Liver (tissue), 9 donors: ENCODE measurements around the gene ATP2B1. TPM values are rescaled to one million over a fixed set of nuclear protein-coding genes. Genes with fewer than 3 reads are reported as not detected.

Experiments used
- DNase-seq: peaks from one replicate; pipeline ENCODE4 v3.0.0-alpha.2; 2017; ENCODE audit warnings: low spot score
- H3K27ac ChIP-seq, 2 donors: one replicate each; pipeline ENCODE4 v1.7.0; 2013; ENCODE audit warnings: inconsistent platforms in 2 of 2, low read length in 2 of 2, control low read depth in 1 of 2, low read depth in 1 of 2, mild to moderate bottlenecking in 1 of 2
- H3K27me3 ChIP-seq, 4 donors: one replicate each; pipeline versions ENCODE4 v1.6.1 to v1.7.0; 2013; ENCODE audit warnings: low read length in 3 of 4, inconsistent platforms in 1 of 4, mild to moderate bottlenecking in 1 of 4, moderate library complexity in 1 of 4; ENCODE audit not compliant: control insufficient read depth in 4 of 4, insufficient read depth in 4 of 4
- H3K36me3 ChIP-seq, 4 donors: one replicate each; pipeline versions ENCODE4 v1.6.1 to v1.7.0; 2013; ENCODE audit warnings: low read length in 3 of 4, mild to moderate bottlenecking in 3 of 4, low read depth in 1 of 4, moderate library complexity in 1 of 4; ENCODE audit not compliant: control insufficient read depth in 4 of 4, insufficient read depth in 3 of 4
- H3K4me1 ChIP-seq, 4 donors: one replicate each; pipeline versions ENCODE4 v1.6.1 to v1.7.0; 2013; ENCODE audit warnings: low read length in 3 of 4, mild to moderate bottlenecking in 3 of 4, moderate library complexity in 1 of 4; ENCODE audit not compliant: control insufficient read depth in 4 of 4, insufficient read depth in 4 of 4
- H3K4me3 ChIP-seq, 3 donors: one replicate each; pipeline versions ENCODE4 v1.6.1 to v1.7.0; 2013; ENCODE audit warnings: low read length in 3 of 3, control low read depth in 1 of 3, low read depth in 1 of 3, mild to moderate bottlenecking in 1 of 3
- H3K9ac ChIP-seq, 2 donors: one replicate each; pipeline ENCODE4 v1.7.0; 2013; ENCODE audit warnings: low read length in 2 of 2, mild to moderate bottlenecking in 2 of 2, moderate library complexity in 2 of 2, control low read depth in 1 of 2, low read depth in 1 of 2
- H3K9me3 ChIP-seq, 4 donors: one replicate each; pipeline versions ENCODE4 v1.6.1 to v1.7.0; 2013; ENCODE audit warnings: low read length in 3 of 4; ENCODE audit not compliant: control insufficient read depth in 4 of 4
- EGR1 ChIP-seq, 2 donors: IDR thresholded peaks; 2 replicates each; pipeline ENCODE4 v1.6.1; 2016 to 2018; ENCODE audit warnings: antibody characterized with exemption in 2 of 2, low read depth in 2 of 2
- GABPA ChIP-seq, 2 donors: IDR thresholded peaks in 1 of 2; conservative IDR thresholded peaks in 1 of 2; 2 replicates each; pipeline ENCODE4 v1.6.1; 2016; ENCODE audit warnings: antibody characterized with exemption in 2 of 2, mild to moderate bottlenecking in 1 of 2, moderate library complexity in 1 of 2
- HNF4A ChIP-seq, 2 donors: conservative IDR thresholded peaks; 2 replicates each; pipeline ENCODE4 v1.6.1; 2016; ENCODE audit warnings: antibody characterized with exemption in 2 of 2, mild to moderate bottlenecking in 2 of 2
- JUND ChIP-seq, 2 donors: IDR thresholded peaks; 2 replicates each; pipeline ENCODE4 v1.6.1; 2016; ENCODE audit warnings: antibody characterized with exemption in 2 of 2
- NR2F2 ChIP-seq: IDR thresholded peaks from 2 replicates; pipeline ENCODE4 v1.6.1; 2016; ENCODE audit warnings: antibody characterized with exemption
- RAD21 ChIP-seq, 2 donors: IDR thresholded peaks; 2 replicates each; pipeline ENCODE4 v1.6.1; 2016; ENCODE audit warnings: antibody characterized with exemption in 2 of 2, mild to moderate bottlenecking in 2 of 2
- SP1 ChIP-seq: IDR thresholded peaks from 2 replicates; pipeline ENCODE4 v1.6.1; 2018; ENCODE audit warnings: antibody characterized with exemption, mild to moderate bottlenecking
- YY1 ChIP-seq: IDR thresholded peaks from 2 replicates; pipeline ENCODE4 v1.6.1; 2016; ENCODE audit warnings: antibody characterized with exemption, mild to moderate bottlenecking
- WGBS: extraction: QIAGEN DNeasy Blood & Tissue Kit; methylation state at CpG from one replicate; pipeline ENCODE4 v1.1.7; 2013; 5-methylcytosine and 5-hydroxymethylcytosine counted together
- polyA plus RNA-seq, 2 donors: library from polyadenylated mRNA; stranded (reverse) in 1 of 2; unstranded in 1 of 2; fragments of 200-250 nt in 1 of 2; fragments of >200 nt in 1 of 2; fragmentation: Nextera tagmentation in 1 of 2; extraction: Ambion mirVana in 1 of 2; gene quantifications; one replicate each; pipeline versions ENCODE4 v1.2.1 to v1.2.3, GENCODE V29; 2013 to 2015
- total RNA-seq, 2 donors: library from RNA; depleted of rRNA; stranded (reverse); fragments of >200 nt; gene quantifications; one replicate each; pipeline ENCODE4 v1.2.3, GENCODE V29; 2014
- TF ChIP-seq, protein P1 (sequence below): fragments of 150-350 bp; IDR thresholded peaks from 2 replicates; pipeline ENCODE4 v1.5.1; 2017; ENCODE audit warnings: improper control_type of control experiment, low read depth, low read length; ENCODE audit not compliant: missing input control
- TF ChIP-seq, protein P2 (sequence below): IDR thresholded peaks from 2 replicates; pipeline ENCODE4 v1.6.1; 2016; ENCODE audit warnings: antibody characterized with exemption
- donor health status: healthy.
- donor health status: healthy.
- donor health status: healthy.
- donor health status: healthy.
- donor health status: healthy.

ATP2B1 gene
- total and polyA plus RNA-seq, 4 donors = 7.3 to 41.1 (median 22.8) TPM

DNA sequence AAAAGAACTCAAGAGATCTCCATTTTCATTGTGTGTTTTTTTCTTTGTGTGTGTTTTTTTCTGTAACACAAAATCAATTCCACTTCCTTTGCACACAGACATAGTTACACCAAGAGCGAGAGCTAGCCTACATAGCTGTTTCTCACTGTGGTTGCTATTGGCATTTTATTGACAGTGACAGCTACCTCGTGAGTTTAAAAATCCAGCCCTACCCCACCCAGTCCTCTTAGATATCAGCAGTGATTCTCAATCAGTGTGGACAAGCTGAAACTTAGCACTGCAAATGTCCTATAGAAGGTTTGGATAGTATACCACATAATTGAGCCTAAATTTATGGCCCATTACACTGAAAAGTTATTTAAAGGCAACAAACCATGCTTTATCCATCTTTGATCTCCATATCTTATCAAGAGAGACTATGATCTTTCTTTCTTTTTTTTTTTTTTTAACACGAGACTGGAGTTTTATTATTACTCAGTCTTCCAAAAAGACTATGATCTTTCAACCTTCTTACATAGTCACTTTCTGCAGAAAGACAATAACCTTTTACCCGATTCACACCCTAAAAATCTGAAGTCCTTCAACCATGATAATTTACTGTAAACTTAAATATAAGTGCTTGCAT is 46.8 kb downstream of the ATP2B1 start:
- no peak for DNase-seq
- H3K4me1 ChIP-seq = peaks cover 0 to 4% (median 2%) of the 10 kb centered on the region in 4 donors
- no peaks in the 10 kb centered on the region for H3K9me3 ChIP-seq
- no peaks in the 10 kb centered on the region for H3K27me3 ChIP-seq
- WGBS = 80% methylated on average over 4 of the region's 4 CpGs
- no peak for TF ChIP-seq GABPA (IDR thresholded peaks at IDR 0.05 in 1 of 2, conservative IDR thresholded peaks at IDR 0.05 in 1 of 2)
- no peak overlapping the region for H3K27ac ChIP-seq
- no peak overlapping the region for H3K9ac ChIP-seq
- H3K36me3 ChIP-seq = no peaks in the 10 kb centered on the region
- H3K4me3 ChIP-seq = no peak overlapping the region

DNA sequence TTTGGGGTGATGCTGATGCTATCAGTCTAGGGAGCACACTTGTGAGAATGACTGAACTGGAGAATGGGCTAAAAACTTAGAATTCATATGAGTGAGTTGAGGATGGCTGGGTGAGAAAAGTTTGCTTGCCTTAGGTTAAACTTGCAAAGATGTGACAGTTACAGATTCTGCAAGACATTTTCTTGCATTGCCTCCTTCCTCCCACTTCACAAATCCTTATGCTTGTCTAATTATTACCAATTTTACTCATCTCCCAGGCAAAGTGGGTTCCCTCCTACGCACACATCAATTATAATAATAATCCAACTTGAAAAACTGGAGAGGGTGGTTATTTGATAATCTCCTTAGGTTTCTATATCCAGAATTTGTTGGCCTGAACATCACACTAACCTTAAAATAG is 50.9 kb downstream of the ATP2B1 start:
- Histone ChIP-seq H3K36me3 (peaks cover 0 to 1% (median 0%) of the 10 kb centered on the region in 4 donors), H3K4me1 (peaks cover 0 to 4% (median 0%) of the 10 kb centered on the region in 4 donors), H3K27me3 (no peaks in the 10 kb centered on the region), H3K9ac (no peak overlapping the region), H3K9me3 (no peaks in the 10 kb centered on the region), H3K4me3 (no peak overlapping the region), H3K27ac (no peak overlapping the region)
- 99% methylated on average over 1 of the region's 1 CpG for WGBS
- DNase-seq = no peak
- TF ChIP-seq HNF4A (conservative IDR thresholded peaks at IDR 0.05) = no peak
- TF ChIP-seq, protein P1, sequence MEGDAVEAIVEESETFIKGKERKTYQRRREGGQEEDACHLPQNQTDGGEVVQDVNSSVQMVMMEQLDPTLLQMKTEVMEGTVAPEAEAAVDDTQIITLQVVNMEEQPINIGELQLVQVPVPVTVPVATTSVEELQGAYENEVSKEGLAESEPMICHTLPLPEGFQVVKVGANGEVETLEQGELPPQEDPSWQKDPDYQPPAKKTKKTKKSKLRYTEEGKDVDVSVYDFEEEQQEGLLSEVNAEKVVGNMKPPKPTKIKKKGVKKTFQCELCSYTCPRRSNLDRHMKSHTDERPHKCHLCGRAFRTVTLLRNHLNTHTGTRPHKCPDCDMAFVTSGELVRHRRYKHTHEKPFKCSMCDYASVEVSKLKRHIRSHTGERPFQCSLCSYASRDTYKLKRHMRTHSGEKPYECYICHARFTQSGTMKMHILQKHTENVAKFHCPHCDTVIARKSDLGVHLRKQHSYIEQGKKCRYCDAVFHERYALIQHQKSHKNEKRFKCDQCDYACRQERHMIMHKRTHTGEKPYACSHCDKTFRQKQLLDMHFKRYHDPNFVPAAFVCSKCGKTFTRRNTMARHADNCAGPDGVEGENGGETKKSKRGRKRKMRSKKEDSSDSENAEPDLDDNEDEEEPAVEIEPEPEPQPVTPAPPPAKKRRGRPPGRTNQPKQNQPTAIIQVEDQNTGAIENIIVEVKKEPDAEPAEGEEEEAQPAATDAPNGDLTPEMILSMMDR = no peak

DNA sequence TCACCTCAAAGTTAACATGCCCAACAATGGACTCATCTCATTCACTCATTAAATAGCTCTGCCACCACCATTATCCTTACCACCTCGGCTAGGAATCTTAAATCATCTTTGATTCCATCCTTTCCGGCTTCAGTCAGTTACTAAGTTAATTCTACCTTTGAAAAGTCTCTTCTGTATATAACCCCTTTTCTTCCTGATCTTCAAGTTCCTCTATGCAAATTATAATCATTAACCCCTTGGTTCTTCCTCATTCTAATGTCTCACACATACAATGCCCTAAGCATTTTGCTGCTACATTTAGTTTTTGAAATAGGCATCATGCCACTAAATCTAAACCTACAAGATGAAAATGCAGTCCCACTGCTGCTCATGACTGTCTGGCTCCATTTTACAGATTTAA is 51.6 kb downstream of the ATP2B1 start:
- no peak for DNase-seq
- 93% methylated on average over 2 of the region's 2 CpGs for WGBS
- H3K4me1 ChIP-seq = peaks cover 0 to 4% (median 0%) of the 10 kb centered on the region in 4 donors
- no peak overlapping the region for H3K27ac ChIP-seq
- H3K36me3 ChIP-seq = peaks cover 0 to 1% (median 0%) of the 10 kb centered on the region in 4 donors
- TF ChIP-seq HNF4A (conservative IDR thresholded peaks at IDR 0.05) (no peak), JUND (IDR thresholded peaks at IDR 0.05) (no peak), SP1 (no peak), RAD21 (IDR thresholded peaks at IDR 0.05) (no peak), NR2F2 (no peak), EGR1 (IDR thresholded peaks at IDR 0.05; ENCODE audit: low read depth in 2 of 2) (no peak), YY1 (no peak)
- TF ChIP-seq, protein P1 = no peak
- TF ChIP-seq, protein P2, sequence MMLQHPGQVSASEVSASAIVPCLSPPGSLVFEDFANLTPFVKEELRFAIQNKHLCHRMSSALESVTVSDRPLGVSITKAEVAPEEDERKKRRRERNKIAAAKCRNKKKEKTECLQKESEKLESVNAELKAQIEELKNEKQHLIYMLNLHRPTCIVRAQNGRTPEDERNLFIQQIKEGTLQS = no peak
- no peak overlapping the region for H3K4me3 ChIP-seq
- H3K9me3 ChIP-seq = no peaks in the 10 kb centered on the region
- H3K27me3 ChIP-seq = no peaks in the 10 kb centered on the region
- no peak overlapping the region for H3K9ac ChIP-seq
